GM20431 (cell line): ENCODE results near the gene TENM4.

Experiments
- in situ Hi-C: fragments of 300-500 bp; cut with MseI, MboI; formaldehyde crosslinking; loops from one replicate; pipeline ENCODE4 v1.15.0; 2020; ENCODE audit warnings: low sequenced_read_pairs; ENCODE audit not compliant: unreplicated experiment

TENM4 gene

GRCh38 chr11:78727816-78728215 is 713.0 kb downstream of the TENM4 start:
- in situ Hi-C loops = no loop called here

DNA sequence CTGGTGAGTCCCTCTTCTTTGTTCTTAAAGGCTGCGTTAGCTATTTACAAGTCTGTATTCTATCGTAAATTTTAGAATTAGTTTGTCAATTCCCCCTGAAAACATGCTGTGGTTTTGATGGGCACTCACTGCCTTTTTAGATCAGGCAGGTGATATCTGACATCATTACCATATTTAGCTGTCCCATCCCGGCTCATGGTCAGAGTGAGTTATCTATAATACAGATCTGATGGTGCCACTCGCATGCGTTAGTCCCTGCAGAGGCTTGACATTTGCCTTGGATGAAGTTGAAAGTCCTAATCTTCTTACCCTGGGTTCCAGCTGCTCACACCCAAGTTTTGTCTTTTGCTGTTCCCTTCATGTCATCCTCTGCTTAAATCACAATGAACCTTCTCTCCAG is 715.6 kb downstream of the TENM4 start:
- in situ Hi-C loops = no loop called here

DNA sequence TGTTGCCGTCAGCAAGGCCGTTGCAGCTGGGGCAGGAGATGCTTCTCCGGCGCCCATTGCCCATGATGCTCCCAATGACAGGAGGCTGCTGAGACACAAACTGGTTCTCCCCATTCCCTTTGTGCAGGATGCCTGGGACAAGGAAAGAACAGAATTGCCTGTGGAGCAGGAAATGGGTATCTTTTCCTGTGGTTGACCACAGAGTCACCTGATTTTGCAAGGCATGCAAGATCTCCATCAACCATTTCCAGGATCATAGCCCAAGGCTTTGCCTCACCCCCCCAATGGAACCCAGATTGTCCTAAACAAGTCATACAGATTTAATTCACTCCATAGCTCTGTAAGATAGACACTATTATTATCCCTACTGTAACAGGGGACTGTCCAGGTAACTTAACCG is 718.0 kb downstream of the TENM4 start:
- in situ Hi-C loops = no loop called here

DNA sequence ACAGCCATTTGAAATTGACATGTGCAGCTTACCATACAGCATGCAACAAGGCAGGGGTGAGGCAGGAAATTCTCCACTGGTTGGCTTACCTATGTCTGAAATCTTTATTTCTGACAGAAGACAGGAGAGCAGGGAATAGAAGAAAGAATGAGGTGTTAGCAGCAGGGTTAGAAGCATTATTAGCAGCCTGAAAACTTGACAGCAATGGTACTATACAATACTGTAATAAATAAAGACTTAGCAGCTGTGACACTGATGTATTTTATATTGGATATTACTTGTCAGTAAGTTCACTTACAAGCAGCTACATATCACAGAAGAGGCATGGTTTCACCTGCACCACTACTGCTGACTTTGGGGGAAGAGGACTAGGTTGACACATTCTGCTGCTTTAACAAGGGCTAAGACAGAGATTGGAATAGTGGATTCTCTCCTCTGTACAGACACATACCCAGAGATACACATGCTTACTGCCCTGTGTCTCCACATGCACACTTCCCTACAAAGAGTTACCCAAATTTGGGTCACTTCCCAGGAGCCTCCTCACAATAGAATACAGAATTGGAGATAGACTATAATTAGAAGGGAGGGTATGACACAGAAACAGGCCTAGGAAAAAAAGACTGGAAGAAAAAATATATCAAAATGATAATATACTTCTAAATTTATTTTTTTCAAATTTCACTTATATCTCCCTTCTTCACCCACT is 720.4 kb downstream of the TENM4 start:
- in situ Hi-C loops = no loop called here

GRCh38 chr11:78717041-78717440 is 723.8 kb downstream of the TENM4 start:
- in situ Hi-C loops = no loop called here

DNA sequence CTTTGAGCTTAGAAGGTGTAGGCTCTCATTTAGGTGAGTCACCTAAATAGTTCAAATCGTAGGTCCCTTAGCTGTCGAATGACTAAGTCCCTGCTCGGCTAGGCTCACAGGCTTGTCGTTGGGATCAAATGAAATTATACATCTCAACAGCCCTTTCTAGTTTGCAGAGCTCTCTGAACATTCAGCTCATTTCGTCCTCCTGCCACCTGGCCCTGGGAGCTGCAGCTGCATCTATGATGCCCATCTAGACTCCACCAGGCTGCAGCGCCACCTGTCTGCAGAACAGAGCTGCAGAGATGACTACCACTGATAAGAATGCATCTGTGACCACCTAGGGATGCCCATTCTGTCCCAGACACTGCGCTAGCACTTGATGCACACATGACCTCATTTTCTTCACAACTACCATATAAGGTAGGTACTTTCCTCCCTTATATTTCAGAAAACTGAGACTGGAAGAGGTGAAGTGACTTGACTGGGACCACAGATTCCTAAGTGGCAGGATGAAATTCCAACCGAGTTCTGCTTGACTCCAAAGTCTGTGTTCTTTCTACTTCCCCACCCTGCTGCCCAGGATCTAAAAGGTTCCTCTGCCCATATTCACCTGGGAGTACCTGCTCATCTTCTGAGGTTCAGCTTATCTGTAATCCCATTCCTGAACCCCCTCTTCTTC is 725.1 kb downstream of the TENM4 start:
- in situ Hi-C loops = no loop called here

DNA sequence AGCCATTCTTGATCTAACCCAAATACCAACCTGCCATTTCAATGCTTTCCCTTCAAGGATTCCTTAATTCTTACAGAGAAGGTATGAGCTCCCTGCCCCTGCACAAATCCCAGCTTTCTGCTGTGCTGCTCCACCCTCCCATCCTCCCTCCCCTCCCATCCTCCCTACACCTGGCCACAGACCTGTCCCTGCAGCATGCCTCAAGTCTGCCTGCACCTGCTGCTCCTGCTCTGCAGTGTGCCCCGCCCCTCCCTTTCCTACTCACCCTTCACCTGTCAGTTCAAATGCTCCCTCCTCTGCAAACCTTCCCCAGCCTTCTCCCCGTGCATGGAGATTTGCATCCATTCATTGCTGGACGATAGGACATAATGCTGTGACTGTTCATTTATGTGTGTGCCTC is 726.3 kb downstream of the TENM4 start:
- in situ Hi-C loops = no loop called here

DNA sequence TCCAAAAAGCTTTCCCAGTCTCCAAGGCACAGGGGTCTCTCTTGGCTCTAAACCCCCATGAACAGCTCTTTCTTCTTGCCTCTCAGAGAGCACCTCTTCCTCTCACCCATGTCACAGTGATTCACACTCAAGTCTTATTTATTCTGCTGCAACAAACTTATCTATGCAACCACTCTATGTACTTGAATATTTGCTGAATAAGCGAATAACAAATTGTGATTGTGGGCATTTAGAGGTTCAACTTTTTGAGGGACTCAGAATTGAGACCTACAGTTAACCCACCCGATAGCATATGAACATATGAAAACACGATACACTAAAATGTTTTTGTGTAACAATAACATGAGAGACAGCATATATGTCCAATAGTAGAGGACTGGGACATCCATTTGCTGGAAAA is 729.1 kb downstream of the TENM4 start:
- in situ Hi-C loops = no loop called here

DNA sequence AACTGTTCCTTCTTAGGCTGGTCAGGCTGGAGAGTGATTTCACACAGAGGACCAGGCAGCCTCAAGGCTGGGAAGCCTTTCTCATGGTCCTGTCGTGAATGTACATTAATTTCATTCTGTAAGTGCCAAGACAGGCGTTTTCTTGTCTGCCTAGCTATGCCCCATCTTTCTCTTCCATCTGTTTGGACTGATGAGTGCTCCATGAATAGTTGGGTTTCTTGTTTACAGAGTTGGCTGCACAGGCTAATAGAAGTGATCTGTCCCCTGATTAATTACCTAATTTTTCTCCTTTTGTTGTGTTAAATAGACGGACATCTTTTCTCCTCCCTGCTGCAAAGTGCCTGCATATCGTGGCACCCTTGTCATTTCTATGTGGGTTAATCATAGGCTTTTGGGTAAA is 730.4 kb downstream of the TENM4 start:
- in situ Hi-C loops = no loop called here

DNA sequence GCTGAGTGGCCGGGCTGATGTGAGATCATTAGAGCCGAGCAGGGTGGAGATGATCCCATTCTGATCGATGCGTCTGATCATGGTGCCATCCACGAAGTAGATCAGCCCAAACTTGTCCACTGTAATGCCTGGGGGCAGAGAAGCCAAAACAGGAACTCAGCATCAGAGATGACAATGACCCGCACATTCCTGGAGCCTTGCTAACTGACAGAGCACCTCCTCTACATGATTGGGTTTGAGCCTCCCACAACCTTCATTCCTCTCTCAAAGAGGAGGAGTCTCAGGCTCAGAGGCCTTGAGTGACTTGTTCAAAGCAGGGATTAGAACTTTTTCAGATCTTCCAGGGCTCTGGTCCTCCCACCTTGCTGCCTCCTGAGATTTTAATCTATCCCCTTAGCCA is 732.4 kb downstream of the TENM4 start:
- in situ Hi-C loops = no loop called here

GRCh38 chr11:78706551-78706950 is 734.3 kb downstream of the TENM4 start:
- in situ Hi-C loops = no loop called here

DNA sequence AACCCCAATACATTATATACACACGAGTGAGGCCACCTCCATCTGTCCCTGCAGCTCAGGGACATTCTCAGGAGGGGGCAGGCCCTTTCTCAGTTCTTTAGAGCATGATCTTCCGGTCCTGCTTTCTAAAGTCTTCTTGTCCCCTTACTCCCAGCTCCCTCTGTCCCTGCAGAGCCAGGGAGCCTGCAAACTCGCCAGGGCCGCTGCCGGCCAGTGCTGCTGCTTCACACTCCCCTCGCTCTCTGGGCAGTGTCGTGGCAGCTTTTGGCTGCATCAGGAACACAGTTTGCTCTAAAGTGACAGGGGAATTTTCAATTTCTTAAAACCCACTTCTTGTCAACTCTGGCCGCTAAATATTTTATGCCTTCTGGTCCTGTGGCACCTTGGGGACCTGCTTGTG is 736.0 kb downstream of the TENM4 start:
- in situ Hi-C loops = no loop called here

GRCh38 chr11:78699609-78700135 is 741.2 kb downstream of the TENM4 start:
- in situ Hi-C loops = no loop called here

DNA sequence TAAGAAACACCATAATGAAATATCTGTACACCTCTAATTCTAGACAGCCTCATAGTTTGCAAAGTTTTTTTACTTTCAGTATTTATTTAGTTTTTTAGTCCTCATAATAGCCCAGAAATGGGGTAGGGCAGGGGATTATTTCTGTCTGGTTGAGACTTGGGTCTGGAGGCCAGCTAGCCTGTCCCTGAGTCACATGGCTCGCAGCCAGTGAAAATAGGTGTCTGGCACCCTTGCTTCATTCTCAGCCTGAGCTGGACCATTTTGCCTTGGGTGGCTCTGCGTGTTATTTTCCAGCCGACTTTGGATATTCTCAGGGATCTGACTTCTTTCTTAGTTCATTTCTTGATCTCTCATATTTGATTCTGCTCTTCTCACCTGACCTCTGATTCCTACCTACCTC is 742.2 kb downstream of the TENM4 start:
- in situ Hi-C loops = no loop called here

DNA sequence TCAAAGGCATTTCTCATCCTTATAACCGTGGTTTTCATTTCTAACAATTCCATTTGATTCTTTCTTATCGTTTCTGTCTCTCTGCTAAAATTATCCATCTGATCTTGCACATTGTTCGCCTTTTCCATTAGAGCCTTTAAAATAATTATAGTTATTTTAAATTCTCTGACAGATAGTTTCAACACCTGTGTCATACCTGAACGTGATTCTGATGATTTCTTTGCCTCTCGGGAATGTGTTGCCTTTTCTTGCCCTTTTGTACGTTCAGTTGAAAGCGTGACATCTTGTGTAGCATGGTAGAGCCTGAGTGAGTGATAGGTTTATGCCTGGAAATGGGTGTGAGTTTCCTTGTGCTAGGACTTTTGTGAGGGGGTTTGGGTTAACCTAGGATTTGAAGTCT is 744.7 kb downstream of the TENM4 start:
- in situ Hi-C loops = no loop called here

DNA sequence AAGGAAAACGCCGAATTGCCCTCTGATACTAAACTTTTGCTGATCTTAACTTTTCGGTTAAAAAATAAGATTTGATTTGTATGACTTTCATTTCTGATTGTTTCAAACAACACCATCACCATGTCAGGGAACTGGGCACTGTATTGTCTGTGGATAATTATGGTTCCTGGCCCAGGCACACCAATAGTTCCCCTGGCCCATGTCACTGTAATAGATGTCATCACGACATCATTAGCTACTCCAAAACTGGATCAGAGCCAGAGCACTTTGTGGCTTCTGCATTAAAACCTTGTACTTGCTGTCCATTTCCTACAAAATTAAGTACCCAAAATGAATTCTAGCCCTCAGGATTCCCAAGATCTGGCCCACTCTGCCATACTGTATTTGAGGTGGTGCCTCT is 746.7 kb downstream of the TENM4 start:
- in situ Hi-C loops = no loop called here

- in situ Hi-C loops = no loop called here
Measured at GRCh38 chr11:78691215-78691614, 749.6 kb downstream of the TENM4 start.

- in situ Hi-C loops = no loop called here
Measured at GRCh38 chr11:78690352-78690987, 750.4 kb downstream of the TENM4 start.

- in situ Hi-C loops = no loop called here
Measured at GRCh38 chr11:78689585-78690153, 751.2 kb downstream of the TENM4 start.

- in situ Hi-C loops = no loop called here
Measured at GRCh38 chr11:78689101-78689500, 751.7 kb downstream of the TENM4 start.

GRCh38 chr11:78688460-78688859 is 752.4 kb downstream of the TENM4 start:
- in situ Hi-C loops = no loop called here
